ENCODE data around the gene UBTF.
"Not testable (repeated sequence)": the region's sequence is repeated elsewhere in the genome, so short reads cannot be mapped to it uniquely, and the experiment has no call there.

UBTF gene

DNA sequence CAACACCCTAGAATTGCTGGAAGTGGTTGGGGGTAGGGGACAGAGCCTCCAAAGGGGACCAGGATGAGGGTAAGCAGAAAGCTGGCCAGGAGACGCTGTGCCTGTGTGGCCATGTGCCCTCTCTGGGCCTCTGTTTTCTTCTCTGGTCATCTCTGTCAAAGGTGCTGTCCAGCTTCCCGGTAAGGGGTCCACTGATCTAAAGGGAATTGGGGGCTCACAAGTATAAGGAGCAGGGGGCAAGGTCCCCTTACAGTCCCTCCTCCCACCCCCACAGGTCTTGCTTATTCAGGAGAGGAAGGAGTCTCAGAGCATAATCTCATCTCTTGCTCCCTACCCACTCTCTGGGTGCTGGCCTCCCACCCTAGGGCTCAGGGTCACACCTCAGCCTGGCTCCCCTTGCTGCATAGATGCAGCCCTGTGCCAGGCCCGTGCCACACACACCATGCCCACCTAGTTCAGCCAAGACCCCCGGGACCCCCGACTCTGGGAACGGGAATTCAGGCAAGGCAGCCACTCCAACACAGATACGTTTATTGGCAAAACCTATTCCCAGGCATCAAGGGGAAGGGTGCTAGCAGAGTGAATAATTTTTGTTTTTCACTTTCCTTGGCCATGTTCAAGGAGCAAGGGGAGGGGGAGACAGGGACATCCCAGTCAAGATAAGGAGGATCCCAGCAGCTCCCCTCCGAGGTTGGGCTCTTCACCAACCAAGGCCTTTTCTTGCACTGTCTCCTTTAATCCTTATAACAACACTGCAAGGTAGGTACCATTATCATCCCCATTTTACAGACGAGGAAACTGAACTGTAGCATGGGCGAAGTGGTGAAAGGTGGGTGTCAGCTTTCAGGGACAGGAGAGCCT is 28.6 kb upstream of the UBTF start:
- no peak for TF ChIP-seq ARNTL (CRISPR knock-in tag; IDR thresholded peaks at IDR 0.05; ENCODE audit: borderline replicate concordance, low read depth)
- TF ChIP-seq RARB (CRISPR knock-in tag; IDR thresholded peaks at IDR 0.05): no peak
- TF ChIP-seq ZFP3 (CRISPR knock-in tag; IDR thresholded peaks at IDR 0.05): no peak
- no peak for TF ChIP-seq CSDC2 (CRISPR knock-in tag; IDR thresholded peaks at IDR 0.05)
- no peak for TF ChIP-seq ESRRG (CRISPR knock-in tag; IDR thresholded peaks at IDR 0.05)
- no peak for TF ChIP-seq GLIS3 (CRISPR knock-in tag; IDR thresholded peaks at IDR 0.05)
- no peak for TF ChIP-seq ZNF70 (CRISPR knock-in tag; IDR thresholded peaks at IDR 0.05)
- TF ChIP-seq TOX (CRISPR knock-in tag; IDR thresholded peaks at IDR 0.05; ENCODE audit: borderline replicate concordance): no peak
- no peak for TF ChIP-seq TCF4 (CRISPR knock-in tag; IDR thresholded peaks at IDR 0.05; ENCODE audit: borderline replicate concordance)
- no peak for TF ChIP-seq OSR1 (CRISPR knock-in tag; IDR thresholded peaks at IDR 0.05)
- no peak for TF ChIP-seq ZC3H10 (CRISPR knock-in tag; IDR thresholded peaks at IDR 0.05)
- TF ChIP-seq, protein P1, sequence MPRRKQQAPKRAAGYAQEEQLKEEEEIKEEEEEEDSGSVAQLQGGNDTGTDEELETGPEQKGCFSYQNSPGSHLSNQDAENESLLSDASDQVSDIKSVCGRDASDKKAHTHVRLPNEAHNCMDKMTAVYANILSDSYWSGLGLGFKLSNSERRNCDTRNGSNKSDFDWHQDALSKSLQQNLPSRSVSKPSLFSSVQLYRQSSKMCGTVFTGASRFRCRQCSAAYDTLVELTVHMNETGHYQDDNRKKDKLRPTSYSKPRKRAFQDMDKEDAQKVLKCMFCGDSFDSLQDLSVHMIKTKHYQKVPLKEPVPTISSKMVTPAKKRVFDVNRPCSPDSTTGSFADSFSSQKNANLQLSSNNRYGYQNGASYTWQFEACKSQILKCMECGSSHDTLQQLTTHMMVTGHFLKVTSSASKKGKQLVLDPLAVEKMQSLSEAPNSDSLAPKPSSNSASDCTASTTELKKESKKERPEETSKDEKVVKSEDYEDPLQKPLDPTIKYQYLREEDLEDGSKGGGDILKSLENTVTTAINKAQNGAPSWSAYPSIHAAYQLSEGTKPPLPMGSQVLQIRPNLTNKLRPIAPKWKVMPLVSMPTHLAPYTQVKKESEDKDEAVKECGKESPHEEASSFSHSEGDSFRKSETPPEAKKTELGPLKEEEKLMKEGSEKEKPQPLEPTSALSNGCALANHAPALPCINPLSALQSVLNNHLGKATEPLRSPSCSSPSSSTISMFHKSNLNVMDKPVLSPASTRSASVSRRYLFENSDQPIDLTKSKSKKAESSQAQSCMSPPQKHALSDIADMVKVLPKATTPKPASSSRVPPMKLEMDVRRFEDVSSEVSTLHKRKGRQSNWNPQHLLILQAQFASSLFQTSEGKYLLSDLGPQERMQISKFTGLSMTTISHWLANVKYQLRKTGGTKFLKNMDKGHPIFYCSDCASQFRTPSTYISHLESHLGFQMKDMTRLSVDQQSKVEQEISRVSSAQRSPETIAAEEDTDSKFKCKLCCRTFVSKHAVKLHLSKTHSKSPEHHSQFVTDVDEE (CRISPR knock-in tag; IDR thresholded peaks at IDR 0.05): no peak
- no peak for TF ChIP-seq ZNF8 (CRISPR knock-in tag; IDR thresholded peaks at IDR 0.05)
- no peak for ATAC-seq

DNA sequence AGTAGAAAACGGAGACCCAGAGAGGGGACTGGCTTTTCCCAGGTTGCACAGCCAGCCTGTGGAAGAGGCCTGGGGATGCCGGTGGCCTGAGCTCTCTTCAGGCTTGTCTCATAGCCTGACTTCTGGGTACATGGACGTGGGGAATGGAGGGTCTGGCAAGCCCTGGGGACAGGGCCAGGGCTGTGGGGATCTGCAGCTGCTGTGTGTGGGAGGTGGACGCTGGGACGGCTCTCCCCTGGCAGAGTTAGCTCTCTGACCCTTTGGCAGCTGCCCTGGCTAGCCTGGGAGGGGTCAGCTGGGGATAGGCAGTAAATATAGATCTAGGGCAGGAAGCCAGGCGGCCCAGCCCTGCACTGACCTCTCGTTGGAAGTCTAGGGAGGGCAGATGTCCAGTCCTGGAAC is 28.0 kb upstream of the UBTF start:
- no peak; the same call in 2 of the 3 replicates for ATAC-seq
- TF ChIP-seq ARNTL (CRISPR knock-in tag; IDR thresholded peaks at IDR 0.05; ENCODE audit: borderline replicate concordance, low read depth) (no peak), RARB (CRISPR knock-in tag; IDR thresholded peaks at IDR 0.05) (no peak), OSR1 (CRISPR knock-in tag; IDR thresholded peaks at IDR 0.05) (no peak), CSDC2 (CRISPR knock-in tag; IDR thresholded peaks at IDR 0.05) (no peak), ZFP30 (CRISPR knock-in tag; IDR thresholded peaks at IDR 0.05) (no peak), TOX (CRISPR knock-in tag; IDR thresholded peaks at IDR 0.05; ENCODE audit: borderline replicate concordance) (no peak)
- TF ChIP-seq, protein P2, sequence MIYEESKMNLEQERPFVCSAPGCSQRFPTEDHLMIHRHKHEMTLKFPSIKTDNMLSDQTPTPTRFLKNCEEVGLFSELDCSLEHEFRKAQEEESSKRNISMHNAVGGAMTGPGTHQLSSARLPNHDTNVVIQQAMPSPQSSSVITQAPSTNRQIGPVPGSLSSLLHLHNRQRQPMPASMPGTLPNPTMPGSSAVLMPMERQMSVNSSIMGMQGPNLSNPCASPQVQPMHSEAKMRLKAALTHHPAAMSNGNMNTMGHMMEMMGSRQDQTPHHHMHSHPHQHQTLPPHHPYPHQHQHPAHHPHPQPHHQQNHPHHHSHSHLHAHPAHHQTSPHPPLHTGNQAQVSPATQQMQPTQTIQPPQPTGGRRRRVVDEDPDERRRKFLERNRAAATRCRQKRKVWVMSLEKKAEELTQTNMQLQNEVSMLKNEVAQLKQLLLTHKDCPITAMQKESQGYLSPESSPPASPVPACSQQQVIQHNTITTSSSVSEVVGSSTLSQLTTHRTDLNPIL (CRISPR knock-in tag; IDR thresholded peaks at IDR 0.05; ENCODE audit: low read depth): no peak

DNA sequence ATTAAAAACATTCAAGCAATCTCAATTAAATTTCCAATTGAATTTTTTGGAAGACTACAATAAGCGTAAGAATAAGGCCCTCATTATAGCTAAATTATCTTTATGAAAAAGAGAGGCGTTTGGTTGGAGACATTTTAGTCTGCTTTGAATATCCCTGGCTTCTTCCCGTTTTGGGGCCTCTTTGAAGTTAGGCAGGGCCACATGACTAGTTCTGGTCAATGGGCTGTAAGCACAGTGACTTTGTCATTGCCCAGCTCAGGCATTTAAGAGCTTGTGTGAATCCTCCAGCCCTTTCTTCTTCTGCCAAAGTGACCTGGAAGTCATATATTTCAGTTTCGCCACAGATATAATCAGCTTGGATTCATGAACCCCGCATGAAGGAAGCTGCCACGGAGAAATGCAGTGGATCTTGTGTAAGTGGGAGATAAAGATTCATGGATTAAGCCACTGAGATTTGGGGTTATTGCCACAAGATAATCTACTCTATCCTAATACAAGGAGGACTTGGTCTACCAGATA is 21.7 kb upstream of the UBTF start:
- no peak for ATAC-seq
- TF ChIP-seq TCF4 (CRISPR knock-in tag; IDR thresholded peaks at IDR 0.05; ENCODE audit: borderline replicate concordance) (no peak), ESRRG (CRISPR knock-in tag; IDR thresholded peaks at IDR 0.05) (no peak), ISL1 (CRISPR knock-in tag; IDR thresholded peaks at IDR 0.05) (no peak), ZNF8 (CRISPR knock-in tag; IDR thresholded peaks at IDR 0.05) (no peak), TOX (CRISPR knock-in tag; IDR thresholded peaks at IDR 0.05; ENCODE audit: borderline replicate concordance) (no peak), BACH2 (CRISPR knock-in tag; IDR thresholded peaks at IDR 0.05; ENCODE audit: borderline replicate concordance) (no peak), ZNF70 (CRISPR knock-in tag; IDR thresholded peaks at IDR 0.05) (no peak), ZFP3 (CRISPR knock-in tag; IDR thresholded peaks at IDR 0.05) (no peak), ZC3H10 (CRISPR knock-in tag; IDR thresholded peaks at IDR 0.05) (no peak), ZFP30 (CRISPR knock-in tag; IDR thresholded peaks at IDR 0.05) (no peak), CSDC2 (CRISPR knock-in tag; IDR thresholded peaks at IDR 0.05) (no peak), RARB (CRISPR knock-in tag; IDR thresholded peaks at IDR 0.05) (no peak)
- TF ChIP-seq, protein P1 (CRISPR knock-in tag; IDR thresholded peaks at IDR 0.05): no peak

DNA sequence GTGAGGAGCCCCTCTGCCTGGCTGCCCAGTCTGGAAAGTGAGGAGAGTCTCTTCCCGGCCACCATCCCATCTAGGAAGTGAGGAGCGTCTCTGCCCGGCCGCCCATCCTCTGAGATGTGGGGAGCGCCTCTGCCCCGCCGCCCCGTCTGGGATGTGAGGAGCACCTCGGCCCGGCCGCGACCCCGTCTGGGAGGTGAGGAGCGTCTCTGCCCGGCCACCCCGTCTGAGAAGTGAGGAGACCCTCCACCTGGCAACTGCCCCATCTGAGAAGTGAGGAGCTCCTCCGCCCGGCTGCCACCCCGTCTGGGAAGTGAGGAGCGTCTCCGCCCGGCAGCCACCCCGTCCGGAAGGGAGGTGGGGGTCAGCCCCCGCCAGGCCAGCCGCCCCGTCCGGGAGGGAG is 18.4 kb upstream of the UBTF start:
- not testable (repeated sequence) for ATAC-seq

Measured in SK-N-SH treated with all-trans-retinoic acid at 6 μM for 48 hours (cell line).